Measurements from ENCODE around the gene SRCAP.
A peak's percentile ranks its signal among the peaks of the same experiment; 100 is the strongest.

SRCAP gene

GRCh38 chr16:30778549-30779244 lies 79.7 kb downstream of the SRCAP start:
- DNase-seq: no peak

GRCh38 chr16:30779596-30779995 lies 80.6 kb downstream of the SRCAP start:
- no peak for DNase-seq

GRCh38 chr16:30780021-30780420 lies 81.0 kb downstream of the SRCAP start:
- DNase-seq: no peak

- no peak for DNase-seq
These were observed 81.6 kb downstream of the SRCAP start for GRCh38 chr16:30780549-30780948.

GRCh38 chr16:30782486-30783279 lies 83.7 kb downstream of the SRCAP start:
- DNase-seq: no peak

- no peak for DNase-seq
These were observed 84.5 kb downstream of the SRCAP start for GRCh38 chr16:30783280-30784109.

GRCh38 chr16:30784215-30784614 lies 85.2 kb downstream of the SRCAP start:
- no peak for DNase-seq

GRCh38 chr16:30785126-30786106 lies 86.4 kb downstream of the SRCAP start:
- DNase-seq: no peak

GRCh38 chr16:30786115-30786935 lies 87.4 kb downstream of the SRCAP start:
- DNase-seq: peak; percentile 15

GRCh38 chr16:30786936-30787612 lies 88.1 kb downstream of the SRCAP start, which contains the start of gene ZNF629:
ZNF629 (minus strand) TSS chr16:30787205; CDS start chr16:30784482, 2,723 bp downstream.
- DNase-seq: peak; percentile 54

GRCh38 chr16:30787613-30788378 lies 88.8 kb downstream of the SRCAP start:
- no peak for DNase-seq

Measured in CD4-positive, alpha-beta T cell treated with Interleukin-6 for 4 hours (primary cell).